H1 (cell line): ENCODE results near the gene COL25A1. TPM values are rescaled to one million over a fixed set of nuclear protein-coding genes. Genes with fewer than 3 reads are reported as not detected.

Experiments used
- CTCF ChIA-PET: fragments of 300-600 bp; sonication (Branson Sonifier 250); formaldehyde crosslinking; loops from one replicate; lab custom pipeline; 2021; ENCODE audit not compliant: partially characterized antibody; lab: Charles Lee
- POLR2A ChIA-PET: fragments of 300-600 bp; sonication (Branson Sonifier 250); formaldehyde crosslinking; loops from one replicate; lab custom pipeline; 2021; ENCODE audit warnings: inconsistent platforms; ENCODE audit not compliant: partially characterized antibody; lab: Charles Lee
- DNase-seq, 2 experiments: peaks; one replicate each; pipeline versions ENCODE4 v3.0.0 to v3.0.0-alpha.2; 2010 to 2022; ENCODE audit warnings: low spot score in 2 of 2, low read depth in 1 of 2, mixed read lengths in 1 of 2
- FAIRE-seq: peaks from 2 replicates; lab custom pipeline; 2011; peaks lifted over from hg19 to GRCh38; lab: Jason Lieb, UNC
- H2AFZ ChIP-seq: 2 replicates; pipeline ENCODE4 v1.8.1; 2012; ENCODE audit warnings: low read length, inconsistent platforms
- H2AK5ac ChIP-seq: 2 replicates; pipeline ENCODE4 v1.6.1; 2013; ENCODE audit warnings: low read depth, low read length
- H2BK120ac ChIP-seq: replicated peaks from 2 replicates; pipeline ENCODE3; 2013; ENCODE audit warnings: low read depth, low read length, inconsistent platforms
- H2BK12ac ChIP-seq: 2 replicates; pipeline ENCODE4 v1.6.1; 2013; ENCODE audit warnings: low read depth, low read length
- H2BK15ac ChIP-seq: 2 replicates; pipeline ENCODE4 v1.6.1; 2013; ENCODE audit warnings: low read length
- H2BK20ac ChIP-seq: 2 replicates; pipeline ENCODE4 v1.6.1; 2013; ENCODE audit warnings: low read length
- H2BK5ac ChIP-seq: 2 replicates; pipeline ENCODE4 v1.6.1; 2013; ENCODE audit warnings: low read depth, low read length
- H3K14ac ChIP-seq: 2 replicates; pipeline ENCODE4 v1.6.1; 2013; ENCODE audit warnings: inconsistent platforms; ENCODE audit not compliant: insufficient read length
- H3K18ac ChIP-seq: 2 replicates; pipeline ENCODE4 v1.6.1; 2013; ENCODE audit warnings: low read length; ENCODE audit errors: extremely low read depth
- H3K23ac ChIP-seq: 2 replicates; pipeline ENCODE4 v1.6.1; 2013; ENCODE audit warnings: inconsistent platforms; ENCODE audit not compliant: insufficient read length
- H3K23me2 ChIP-seq: 2 replicates; pipeline ENCODE4 v1.6.1; 2013; ENCODE audit warnings: low read depth, low read length
- H3K27ac ChIP-seq: 2 replicates; pipeline ENCODE4 v1.6.1; 2011; ENCODE audit warnings: low read depth, low read length, inconsistent platforms
- H3K27me3 ChIP-seq, 4 experiments: replicated peaks in 1 of 4; 1 replicate in 1 of 4; 2 replicates in 3 of 4; pipeline versions ENCODE4 v1.6.1 to v1.8.1; 2011 to 2013; ENCODE audit warnings: low read length in 3 of 4, mild to moderate bottlenecking in 3 of 4, inconsistent platforms in 2 of 4, mixed read lengths in 2 of 4, moderate library complexity in 1 of 4; ENCODE audit not compliant: control insufficient read depth in 3 of 4, insufficient read depth in 3 of 4; ENCODE audit errors: extremely low read depth in 1 of 4
- H3K36me3 ChIP-seq, 4 experiments: 2 replicates each; pipeline versions ENCODE4 v1.6.1 to v1.8.1; 2011 to 2013; ENCODE audit warnings: mild to moderate bottlenecking in 4 of 4, low read length in 3 of 4, moderate library complexity in 2 of 4, control low read depth in 1 of 4, inconsistent platforms in 1 of 4; ENCODE audit not compliant: insufficient read depth in 4 of 4, control insufficient read depth in 2 of 4
- H3K4ac ChIP-seq: replicated peaks from 2 replicates; pipeline ENCODE3; 2013; ENCODE audit warnings: low read length, low read depth, mixed read lengths, inconsistent platforms; ENCODE audit not compliant: insufficient read length
- H3K4me1 ChIP-seq, 4 experiments: replicated peaks in 1 of 4; 1 replicate in 1 of 4; 2 replicates in 3 of 4; pipeline versions ENCODE4 v1.6.1 to v1.8.1; 2011 to 2013; ENCODE audit warnings: low read length in 3 of 4, inconsistent platforms in 2 of 4, mixed read lengths in 1 of 4; ENCODE audit not compliant: insufficient read depth in 4 of 4, control insufficient read depth in 3 of 4
- H3K4me2 ChIP-seq, 2 experiments: 2 replicates each; pipeline versions ENCODE4 v1.6.1 to v1.8.1; 2011 to 2013; ENCODE audit warnings: low read depth in 2 of 2, low read length in 2 of 2, control low read depth in 1 of 2, inconsistent platforms in 1 of 2, mild to moderate bottlenecking in 1 of 2; ENCODE audit not compliant: insufficient read depth in 1 of 2
- H3K4me3 ChIP-seq, 4 experiments: fragments of 200-600, 300-600 bp in 1 of 4; sonication (generic), shearing (Covaris generic), sonication (Bioruptor Twin) in 1 of 4; 2 replicates each; pipeline versions ENCODE4 v1.5.1 to v1.8.1; 2011 to 2016; ENCODE audit warnings: low read length in 4 of 4, low read depth in 3 of 4, control low read depth in 2 of 4, inconsistent platforms in 2 of 4, mild to moderate bottlenecking in 2 of 4, mixed read lengths in 1 of 4, moderate library complexity in 1 of 4; ENCODE audit not compliant: insufficient read depth in 2 of 4; ENCODE audit errors: extremely low read depth in 1 of 4
- H3K56ac ChIP-seq: replicated peaks from 2 replicates; pipeline ENCODE3; 2013; ENCODE audit warnings: low read depth, mild to moderate bottlenecking, mixed read lengths, low read length, inconsistent platforms; ENCODE audit not compliant: insufficient read length
- H3K79me1 ChIP-seq: 2 replicates; pipeline ENCODE4 v1.6.1; 2013; ENCODE audit warnings: low read depth, low read length, control low read depth
- H3K79me2 ChIP-seq, 2 experiments: 2 replicates each; pipeline versions ENCODE4 v1.6.1 to v1.8.1; 2012 to 2013; ENCODE audit warnings: low read length in 2 of 2, mild to moderate bottlenecking in 2 of 2, inconsistent platforms in 1 of 2; ENCODE audit not compliant: insufficient read depth in 2 of 2, control insufficient read depth in 1 of 2
- H3K9ac ChIP-seq, 4 experiments: replicated peaks in 1 of 4; 1 replicate in 1 of 4; 2 replicates in 3 of 4; pipeline versions ENCODE4 v1.6.1 to v1.8.1; 2011 to 2013; ENCODE audit warnings: low read depth in 3 of 4, low read length in 3 of 4, control low read depth in 2 of 4, mild to moderate bottlenecking in 2 of 4, moderate library complexity in 2 of 4, inconsistent platforms in 1 of 4; ENCODE audit errors: extremely low read depth in 1 of 4
- H3K9me3 ChIP-seq, 2 experiments: 2 replicates each; pipeline versions ENCODE4 v1.6.1 to v1.8.1; 2012 to 2013; ENCODE audit warnings: mild to moderate bottlenecking in 2 of 2, moderate library complexity in 2 of 2, control low read depth in 1 of 2, inconsistent platforms in 1 of 2, low read depth in 1 of 2, low read length in 1 of 2, mixed read lengths in 1 of 2; ENCODE audit not compliant: insufficient read depth in 2 of 2
- H4K20me1 ChIP-seq, 2 experiments: replicated peaks in 1 of 2; 2 replicates each; pipeline versions ENCODE3 to v1.8.1; 2011 to 2013; ENCODE audit warnings: inconsistent platforms in 2 of 2, low read length in 2 of 2, mild to moderate bottlenecking in 1 of 2; ENCODE audit not compliant: insufficient read depth in 2 of 2, control insufficient read depth in 1 of 2
- H4K5ac ChIP-seq: 2 replicates; pipeline ENCODE4 v1.6.1; 2013; ENCODE audit warnings: low read length, low read depth, mixed read lengths, inconsistent platforms; ENCODE audit not compliant: insufficient read length
- H4K8ac ChIP-seq: 2 replicates; pipeline ENCODE4 v1.8.0; 2013; ENCODE audit warnings: mild to moderate bottlenecking, moderate library complexity, low read length, inconsistent platforms; ENCODE audit not compliant: insufficient read depth; ENCODE audit errors: extremely low read depth
- H4K91ac ChIP-seq: replicated peaks from 2 replicates; pipeline ENCODE3; 2013; ENCODE audit warnings: low read length, mixed read lengths, inconsistent platforms; ENCODE audit not compliant: insufficient read length
- EGR1 ChIP-seq: IDR thresholded peaks from 2 replicates; pipeline ENCODE4 v1.6.1; 2011; ENCODE audit warnings: low read depth, low read length, borderline replicate concordance
- RAD21 ChIP-seq, 2 experiments: IDR thresholded peaks in 1 of 2; conservative IDR thresholded peaks in 1 of 2; 2 replicates each; pipeline ENCODE4 v1.6.1; 2011; ENCODE audit warnings: low read depth in 2 of 2, low read length in 2 of 2, improper control_type of control experiment in 1 of 2, inconsistent platforms in 1 of 2, mild to moderate bottlenecking in 1 of 2, moderate library complexity in 1 of 2
- WGBS, 2 experiments: shearing (Covaris generic) in 1 of 2; methylation state at CpG; one replicate each; pipeline versions ENCODE4 v1.1.6 to v1.1.7; 2013 to 2015; ENCODE audit warnings: low lambda C conversion rate in 2 of 2, mixed read lengths in 2 of 2, inconsistent platforms in 1 of 2, low coverage in 1 of 2, missing lambda C conversion rate in 1 of 2; ENCODE audit not compliant: insufficient replicate concordance in 2 of 2, insufficient coverage in 1 of 2, insufficient read length in 1 of 2; ENCODE audit errors: extremely low coverage in 1 of 2, missing lambda C conversion rate in 1 of 2; 5-methylcytosine and 5-hydroxymethylcytosine counted together
- polyA plus RNA-seq, 7 experiments: library from polyadenylated mRNA; depleted of rRNA in 3 of 7; stranded (reverse) in 5 of 7; unstranded in 2 of 7; fragments of >200 nt in 5 of 7; fragments of 200-250 nt in 2 of 7; gene quantifications; 1 replicate in 5 of 7; 2 replicates in 1 of 7; 4 replicates in 1 of 7; pipeline versions ENCODE4 v1.2.1 to v1.2.3, GENCODE V29; 2011 to 2013; ENCODE audit warnings: missing spikeins in 2 of 7, mixed read lengths in 2 of 7
- total RNA-seq: library from RNA; stranded (reverse); fragmentation: NEBNext Ultra II Directional; extraction: Animal tissue kit (Norgen Biotek cat#: 25700); gene quantifications from 2 replicates; pipeline ENCODE4 v1.2.1, GENCODE V29; 2021

The COL25A1 gene
- total and polyA plus RNA-seq, 2 of the 8 experiments (the other 6 are each of a cell fraction or from before 2014, with no cell fraction given): 1.1 to 8.3 TPM

- no peaks in the 10 kb centered on the region for H3K79me2 ChIP-seq
- no peak overlapping the region for H2AFZ ChIP-seq
- no peak overlapping the region for H3K27ac ChIP-seq
- no peak overlapping the region for H4K5ac ChIP-seq
- H3K4me2 ChIP-seq: no peak overlapping the region
- no peak overlapping the region for H2AK5ac ChIP-seq
- no peaks in the 10 kb centered on the region for H3K23me2 ChIP-seq
- no peaks in the 10 kb centered on the region for H3K4me1 ChIP-seq
- no peak overlapping the region for H3K18ac ChIP-seq
- 87% methylated on average over 2 of the region's 2 CpGs; no CpG with 5 or more reads in 1 of the 2 experiments for WGBS, 2 experiments
- H3K56ac ChIP-seq: no peak overlapping the region
- H2BK15ac ChIP-seq: no peak overlapping the region
- H4K8ac ChIP-seq: no peak overlapping the region
- H2BK5ac ChIP-seq: no peak overlapping the region
- H4K20me1 ChIP-seq: no peaks in the 10 kb centered on the region
- ChIA-PET CTCF (interaction anchor here (0.6 kb wide), 1 partner anchor 133 kb away, joined by 3 read pairs; no protein-coding TSS in a partner anchor), POLR2A (no interaction called here)
- TF ChIP-seq RAD21 (IDR thresholded peaks at IDR 0.05 in 1 of 2, conservative IDR thresholded peaks at IDR 0.05 in 1 of 2; ENCODE audit: low read depth in 2 of 2, low read length in 2 of 2): 0 out of 4 replicates have a peak, but pooled peaks have one; percentile 13 to 19
- no peak for TF ChIP-seq EGR1
- no peaks in the 10 kb centered on the region for H3K27me3 ChIP-seq
- peaks cover 0 to 2% of the 10 kb centered on the region in 2 experiments; a peak in 1 of 4 replicates for H3K9me3 ChIP-seq
- H3K23ac ChIP-seq: no peak overlapping the region
- H2BK120ac ChIP-seq: no peak overlapping the region
- H2BK12ac ChIP-seq: no peak overlapping the region
- no peak overlapping the region for H3K4me3 ChIP-seq
- DNase-seq (no peak), FAIRE-seq (no peak)
- no peak overlapping the region for H2BK20ac ChIP-seq
- no peak overlapping the region for H3K14ac ChIP-seq
- no peak overlapping the region for H4K91ac ChIP-seq
- H3K36me3 ChIP-seq: no peaks in the 10 kb centered on the region
- no peak overlapping the region for H3K4ac ChIP-seq
- no peak overlapping the region for H3K9ac ChIP-seq
- H3K79me1 ChIP-seq: no peaks in the 10 kb centered on the region
Observed at GRCh38 chr4:109134268-109134667, 168.2 kb downstream of the COL25A1 start.
